Immature natural killer cell (primary cell): ENCODE results near the gene DTWD2. TPM values are rescaled to one million over a fixed set of nuclear protein-coding genes. Genes with fewer than 3 reads are reported as not detected.
"Not testable (repeated sequence)": the region's sequence is repeated elsewhere in the genome, so short reads cannot be mapped to it uniquely, and the experiment has no call there.

Source experiments
- DNase-seq, 3 donors: peaks; one replicate each; pipeline ENCODE4 v3.0.0; 2022; ENCODE audit warnings: mixed read lengths in 1 of 3
- H3K27ac Mint-ChIP-seq, 6 donors: one replicate each; pipeline ENCODE4 v1.8.0; 2020; ENCODE audit warnings: mixed read lengths in 6 of 6, mild to moderate bottlenecking in 5 of 6, inconsistent platforms in 4 of 6, moderate library complexity in 3 of 6
- H3K27me3 Mint-ChIP-seq, 3 donors: one replicate each; pipeline ENCODE4 v1.8.0; 2020 to 2021; ENCODE audit warnings: low read depth in 3 of 3, mild to moderate bottlenecking in 3 of 3, mixed read lengths in 3 of 3, moderate library complexity in 3 of 3, inconsistent platforms in 1 of 3
- H3K36me3 Mint-ChIP-seq, 3 donors: one replicate each; pipeline ENCODE4 v1.8.0; 2020; ENCODE audit warnings: mixed read lengths in 3 of 3, inconsistent platforms in 2 of 3, mild to moderate bottlenecking in 2 of 3
- H3K4me1 Mint-ChIP-seq, 2 donors: one replicate each; pipeline ENCODE4 v1.8.0; 2020; ENCODE audit warnings: inconsistent platforms in 2 of 2, mild to moderate bottlenecking in 2 of 2, mixed read lengths in 2 of 2, moderate library complexity in 1 of 2
- H3K4me3 Mint-ChIP-seq, 5 donors: one replicate each; pipeline ENCODE4 v1.8.0; 2020; ENCODE audit warnings: mild to moderate bottlenecking in 5 of 5, mixed read lengths in 5 of 5, inconsistent platforms in 3 of 5, moderate library complexity in 3 of 5
- H3K9me3 Mint-ChIP-seq, 6 donors: one replicate each; pipeline ENCODE4 v1.8.0; 2020; ENCODE audit warnings: mild to moderate bottlenecking in 6 of 6, mixed read lengths in 6 of 6, inconsistent platforms in 4 of 6, moderate library complexity in 3 of 6
- polyA plus RNA-seq, 3 donors: library from polyadenylated mRNA; unstranded; fragments of 300-500 nt; fragmentation: Illumina TruSeq; gene quantifications; one replicate each; pipeline ENCODE4 v1.2.3, GENCODE V29; 2021

DTWD2 gene
- polyA plus RNA-seq, 3 donors from 2014 or later: 2.0 to 4.2 (median 2.9) TPM

DNA sequence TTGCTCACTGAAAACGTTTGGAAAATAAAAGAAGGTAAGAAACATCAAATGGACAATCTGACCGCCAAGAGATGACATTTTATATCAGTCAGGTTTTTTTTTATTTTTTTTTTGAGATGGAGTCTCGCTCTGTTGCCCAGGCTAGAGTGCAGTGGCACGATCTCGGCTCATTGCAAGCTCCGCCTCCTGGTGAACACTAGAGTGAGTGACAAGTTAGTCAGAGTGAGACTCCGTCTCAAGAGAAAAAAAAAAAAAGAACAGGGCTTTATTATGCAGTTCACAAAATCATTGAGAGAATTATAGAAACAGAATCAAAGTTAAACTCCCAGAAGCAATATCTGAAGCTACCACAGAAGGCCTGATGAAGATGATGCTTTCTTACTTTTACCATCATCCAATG, 70.1 kb downstream of the DTWD2 start:
- Mint-ChIP-seq H3K27ac (no peak overlapping the region), H3K4me1 (no peaks in the 10 kb centered on the region), H3K4me3 (no peak overlapping the region), H3K27me3 (peaks cover 0 to 2% (median 0%) of the 10 kb centered on the region in 3 donors), H3K36me3 (peaks cover 4 to 14% (median 13%) of the 10 kb centered on the region in 3 donors), H3K9me3 (no peaks in the 10 kb centered on the region)
- DNase-seq: no peak

DNA sequence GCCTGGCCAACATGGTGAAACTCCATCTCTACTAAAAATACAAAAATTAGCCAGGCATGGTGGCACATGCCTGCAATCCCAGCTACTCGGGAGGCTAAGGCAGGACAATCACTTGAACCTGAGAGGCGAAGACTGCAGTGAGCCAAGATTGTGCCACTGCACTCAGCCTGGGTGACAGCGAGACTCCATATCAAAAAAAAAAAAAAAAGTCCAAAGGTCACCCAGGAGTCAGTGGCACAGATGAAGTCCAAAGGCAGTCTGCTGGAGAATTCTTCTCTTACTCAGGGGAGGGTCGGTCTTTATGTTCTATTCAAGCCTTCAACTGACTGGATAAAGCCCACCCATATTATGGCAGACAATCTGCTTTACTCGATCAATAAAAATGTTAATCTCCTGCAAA, 80.8 kb downstream of the DTWD2 start:
- H3K4me1 Mint-ChIP-seq, H3K4me3 Mint-ChIP-seq, H3K9me3 Mint-ChIP-seq, DNase-seq, H3K36me3 Mint-ChIP-seq, H3K27ac Mint-ChIP-seq, H3K27me3 Mint-ChIP-seq: not testable (repeated sequence)

DNA sequence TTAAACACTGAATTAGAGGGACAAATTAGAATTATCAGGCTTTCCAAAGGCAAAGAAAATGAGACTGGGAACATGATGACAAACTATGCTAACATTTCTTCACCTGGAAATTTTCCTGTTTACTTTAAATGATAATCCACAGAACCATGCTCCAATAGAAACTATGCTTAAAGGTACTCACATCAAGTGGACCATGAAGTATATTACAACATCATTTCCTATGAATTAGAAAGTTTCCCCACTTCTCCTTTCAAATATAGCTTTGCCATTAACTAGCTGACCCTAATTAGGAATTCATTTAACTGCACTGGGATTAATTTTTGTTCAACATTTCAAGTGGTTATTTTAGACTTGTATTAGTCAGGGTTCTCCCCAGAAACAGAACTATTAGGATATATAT, 81.4 kb downstream of the DTWD2 start:
- H3K9me3 Mint-ChIP-seq: peaks cover 0 to 2% (median 0%) of the 10 kb centered on the region in 6 donors
- no peaks in the 10 kb centered on the region for H3K27me3 Mint-ChIP-seq
- H3K36me3 Mint-ChIP-seq: peaks cover 0 to 5% (median 4%) of the 10 kb centered on the region in 3 donors
- no peak overlapping the region for H3K4me3 Mint-ChIP-seq
- no peaks in the 10 kb centered on the region for H3K4me1 Mint-ChIP-seq
- no peak overlapping the region for H3K27ac Mint-ChIP-seq
- no peak for DNase-seq

DNA sequence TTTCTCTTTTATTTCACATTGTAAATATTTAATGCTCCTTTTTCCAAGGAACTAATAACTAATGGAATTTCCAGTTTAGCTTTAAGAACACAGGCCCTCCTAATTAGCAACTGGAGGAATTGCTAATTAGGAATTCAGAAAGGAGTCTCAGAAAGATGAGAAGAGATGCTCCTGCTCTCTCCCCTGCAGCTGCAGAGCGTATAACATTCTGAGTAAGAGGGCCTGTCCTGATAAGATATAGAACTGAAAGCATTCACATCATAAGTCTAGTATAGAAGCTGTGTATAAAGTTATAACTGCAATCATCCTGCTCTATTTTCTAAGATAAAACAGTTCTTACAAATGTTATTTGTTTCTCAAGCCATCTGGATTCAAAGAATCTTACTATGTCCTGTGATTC, 83.2 kb downstream of the DTWD2 start:
- no peaks in the 10 kb centered on the region for H3K4me1 Mint-ChIP-seq
- peaks cover 0 to 1% (median 0%) of the 10 kb centered on the region in 6 donors for H3K9me3 Mint-ChIP-seq
- H3K36me3 Mint-ChIP-seq: no peaks in the 10 kb centered on the region
- no peak overlapping the region for H3K27ac Mint-ChIP-seq
- H3K4me3 Mint-ChIP-seq: no peak overlapping the region
- no peak for DNase-seq
- no peaks in the 10 kb centered on the region for H3K27me3 Mint-ChIP-seq

DNA sequence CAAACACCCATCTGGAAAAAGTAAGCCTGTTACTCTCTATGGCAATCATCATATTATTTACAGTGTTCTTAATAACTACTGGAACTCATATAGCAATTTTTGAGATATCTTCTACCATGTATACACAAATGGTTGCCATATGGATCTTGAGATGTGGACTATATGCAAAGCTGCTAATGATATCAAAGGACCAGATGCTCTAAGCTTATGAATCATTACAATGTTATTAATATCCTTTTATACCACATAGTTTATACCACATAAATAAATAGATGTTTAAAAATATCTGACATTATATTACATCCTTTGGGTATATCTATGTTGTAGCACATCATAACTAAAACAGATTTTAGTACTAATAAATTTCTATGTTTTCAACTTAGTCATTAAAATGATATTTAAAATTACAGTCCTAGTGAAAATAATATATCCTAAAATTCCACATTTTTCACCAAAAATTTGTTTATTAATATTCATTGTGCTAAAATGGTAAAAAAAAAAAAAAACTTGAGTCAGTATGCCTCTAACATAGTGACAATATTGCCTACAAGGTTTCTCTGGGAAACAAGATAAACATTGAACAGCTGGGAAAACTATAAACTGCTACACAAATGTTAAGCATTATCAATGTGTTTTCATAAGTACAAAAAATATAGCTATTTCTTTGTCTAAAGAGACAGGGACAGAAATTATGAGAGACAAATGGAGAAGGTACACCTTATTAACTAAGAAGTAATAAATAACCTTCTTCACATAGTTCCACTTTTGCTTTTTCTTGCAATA, 85.5 kb downstream of the DTWD2 start:
- Mint-ChIP-seq H3K4me3 (no peak overlapping the region), H3K36me3 (peaks cover 0 to 4% (median 4%) of the 10 kb centered on the region in 3 donors), H3K4me1 (no peaks in the 10 kb centered on the region), H3K27me3 (peaks cover 0 to 3% (median 0%) of the 10 kb centered on the region in 3 donors), H3K9me3 (no peaks in the 10 kb centered on the region), H3K27ac (no peak overlapping the region)
- no peak for DNase-seq

DNA sequence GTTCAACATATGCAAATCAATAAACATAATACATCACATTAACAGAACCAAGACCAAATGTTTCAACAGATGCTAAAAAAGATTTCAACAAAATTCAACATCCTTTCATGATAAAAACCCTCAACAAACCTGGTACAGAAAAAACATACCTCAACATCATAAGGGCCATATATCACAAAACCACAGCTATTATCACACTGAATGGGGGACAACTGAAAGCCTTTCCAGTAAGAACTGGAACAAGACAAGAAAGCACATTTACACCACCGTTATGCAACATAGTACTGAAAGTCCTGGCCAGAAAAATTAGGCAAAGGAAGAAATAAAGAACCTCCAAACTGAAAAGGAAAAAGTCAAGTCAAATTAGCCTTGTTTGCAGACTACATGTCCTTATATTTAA, 93.6 kb downstream of the DTWD2 start:
- DNase-seq: no peak
- H3K4me1 Mint-ChIP-seq: no peaks in the 10 kb centered on the region
- peaks cover 0 to 3% (median 0%) of the 10 kb centered on the region in 3 donors for H3K27me3 Mint-ChIP-seq
- H3K4me3 Mint-ChIP-seq: no peak overlapping the region
- peaks cover 2 to 4% (median 4%) of the 10 kb centered on the region in 3 donors for H3K36me3 Mint-ChIP-seq
- H3K27ac Mint-ChIP-seq: no peak overlapping the region
- no peaks in the 10 kb centered on the region for H3K9me3 Mint-ChIP-seq

DNA sequence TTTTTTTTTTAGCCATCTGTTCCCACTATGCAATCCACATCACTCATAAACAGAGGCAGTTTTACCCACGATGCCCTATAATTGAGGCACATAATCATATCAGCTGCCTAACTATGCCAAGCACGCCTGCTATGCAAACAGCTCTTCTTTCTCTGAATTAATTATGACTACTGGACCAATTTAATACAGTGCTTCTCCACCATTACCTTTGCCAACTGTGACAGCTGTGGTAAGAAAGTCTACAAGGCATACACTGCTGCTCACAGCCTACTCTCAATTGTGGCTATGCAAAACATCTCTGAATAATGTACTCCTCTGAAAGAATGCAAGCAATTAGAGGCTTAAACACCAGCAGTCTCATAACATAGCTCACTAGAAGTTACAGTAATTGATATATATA, 97.1 kb downstream of the DTWD2 start:
- DNase-seq: no peak
- H3K9me3 Mint-ChIP-seq: no peaks in the 10 kb centered on the region
- no peak overlapping the region for H3K4me3 Mint-ChIP-seq
- no peaks in the 10 kb centered on the region for H3K36me3 Mint-ChIP-seq
- H3K27ac Mint-ChIP-seq: no peak overlapping the region
- H3K27me3 Mint-ChIP-seq: no peaks in the 10 kb centered on the region
- H3K4me1 Mint-ChIP-seq: no peaks in the 10 kb centered on the region

DNA sequence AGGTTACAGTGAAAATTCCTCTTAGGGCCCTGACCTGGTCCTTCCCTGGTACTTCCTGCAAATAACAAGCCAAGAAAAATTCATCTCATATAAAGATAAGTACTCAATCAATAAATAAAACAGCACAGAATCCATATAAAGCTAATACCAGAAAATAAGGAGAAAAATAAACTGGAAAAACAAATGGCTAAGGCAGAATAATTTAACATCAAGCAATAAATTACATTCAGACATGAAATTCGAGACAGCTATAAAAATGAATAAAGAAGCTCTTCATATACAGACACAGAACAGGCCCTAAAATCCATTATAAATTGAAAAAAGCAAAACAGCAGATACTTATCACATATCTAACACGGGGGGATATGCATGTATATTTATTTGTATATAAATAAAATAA, 99.2 kb downstream of the DTWD2 start:
- H3K4me1 Mint-ChIP-seq: no peaks in the 10 kb centered on the region
- no peaks in the 10 kb centered on the region for H3K27me3 Mint-ChIP-seq
- H3K9me3 Mint-ChIP-seq: no peaks in the 10 kb centered on the region
- H3K27ac Mint-ChIP-seq: no peak overlapping the region
- H3K4me3 Mint-ChIP-seq: no peak overlapping the region
- H3K36me3 Mint-ChIP-seq: peaks cover 0 to 2% (median 0%) of the 10 kb centered on the region in 3 donors
- no peak for DNase-seq

DNA sequence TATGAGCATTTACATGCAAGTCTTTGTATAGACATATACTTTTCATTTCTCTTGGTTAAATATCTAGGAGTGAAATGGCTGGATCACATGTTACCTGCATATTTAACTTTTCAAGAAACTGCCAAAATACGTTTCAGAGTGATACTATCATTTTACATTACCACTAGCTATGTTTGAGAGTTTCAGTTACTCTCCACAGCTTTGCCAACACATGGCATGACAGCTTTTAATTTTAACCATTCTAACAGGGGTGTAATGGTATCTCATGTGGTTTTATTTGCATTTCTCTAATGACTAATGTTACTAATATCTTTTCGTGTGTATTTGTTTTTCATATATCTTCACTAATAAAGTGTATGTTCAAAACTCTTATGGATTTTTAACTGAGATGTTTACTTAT, 99.8 kb downstream of the DTWD2 start:
- Mint-ChIP-seq H3K36me3 (peaks cover 0 to 5% (median under 1%) of the 10 kb centered on the region in 3 donors), H3K9me3 (no peaks in the 10 kb centered on the region), H3K27ac (no peak overlapping the region), H3K4me3 (no peak overlapping the region), H3K27me3 (no peaks in the 10 kb centered on the region), H3K4me1 (no peaks in the 10 kb centered on the region)
- no peak for DNase-seq

DNA sequence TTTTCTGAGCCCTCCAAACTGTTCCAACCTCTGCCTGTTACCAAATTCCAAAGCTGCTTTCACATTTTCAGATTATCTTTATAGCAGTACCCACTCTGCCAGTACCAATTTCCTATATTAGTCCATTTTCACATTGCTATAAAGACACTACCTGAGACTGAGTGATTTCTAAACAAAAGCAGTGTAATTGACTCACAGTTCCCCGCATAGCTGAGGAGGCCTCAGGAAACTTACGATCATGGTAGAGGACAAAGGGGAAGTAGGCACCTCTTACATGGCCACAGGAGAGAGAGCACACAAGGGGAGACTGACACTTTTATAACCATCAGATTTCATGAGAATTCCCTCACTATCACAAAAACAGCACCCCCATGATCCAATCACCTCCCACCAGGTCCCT, 105.0 kb downstream of the DTWD2 start:
- Mint-ChIP-seq H3K36me3 (peaks cover 0 to 12% (median 5%) of the 10 kb centered on the region in 3 donors), H3K4me3 (no peak overlapping the region), H3K4me1 (no peaks in the 10 kb centered on the region), H3K9me3 (peaks cover 0 to 6% (median 1%) of the 10 kb centered on the region in 6 donors), H3K27ac (no peak overlapping the region), H3K27me3 (peaks cover 0 to 2% (median 0%) of the 10 kb centered on the region in 3 donors)
- DNase-seq: no peak

DNA sequence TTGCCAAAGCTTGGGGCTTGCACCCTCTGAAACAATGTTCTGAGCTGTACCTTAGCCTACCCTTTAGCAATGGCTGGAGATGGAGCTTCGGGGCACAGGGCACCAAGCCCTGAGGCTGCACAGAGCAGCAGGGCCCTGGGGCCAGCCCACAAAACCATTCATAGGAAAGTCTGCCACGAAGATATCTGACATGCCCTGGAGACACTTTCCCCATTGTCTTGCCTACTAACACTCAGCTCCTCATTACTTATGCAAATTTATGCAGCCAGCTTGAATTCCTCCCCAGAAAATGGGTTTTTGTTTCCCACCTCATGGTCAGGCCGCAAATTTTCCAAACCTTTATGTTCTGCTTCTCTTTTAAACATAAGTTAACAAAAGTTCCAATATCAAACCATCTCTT, 105.7 kb downstream of the DTWD2 start:
- Mint-ChIP-seq H3K27me3 (peaks cover 0 to 2% (median 0%) of the 10 kb centered on the region in 3 donors), H3K4me3 (no peak overlapping the region), H3K9me3 (peaks cover 1 to 12% (median 8%) of the 10 kb centered on the region in 6 donors), H3K27ac (no peak overlapping the region), H3K4me1 (no peaks in the 10 kb centered on the region), H3K36me3 (peaks cover 1 to 12% (median 12%) of the 10 kb centered on the region in 3 donors)
- DNase-seq: no peak

DNA sequence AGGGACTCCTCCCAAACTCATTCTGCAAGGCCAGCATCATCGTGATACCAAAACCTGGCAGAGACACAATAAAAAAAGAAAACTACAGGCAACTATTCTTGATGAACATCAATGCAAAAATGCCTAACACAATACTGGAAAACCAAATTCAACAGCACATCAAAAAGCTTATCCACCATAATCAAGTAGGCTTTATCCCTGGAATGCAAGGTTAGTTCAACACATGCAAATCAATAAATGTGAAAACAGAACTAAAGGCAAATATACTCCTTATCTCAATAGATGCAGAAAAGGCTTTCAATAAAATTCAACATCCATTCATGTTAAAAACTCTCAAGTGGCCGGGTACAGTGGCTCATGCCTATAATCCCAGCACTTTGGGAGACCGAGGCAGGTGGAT, 111.5 kb downstream of the DTWD2 start:
- H3K36me3 Mint-ChIP-seq: peaks cover 32 to 38% (median 36%) of the 10 kb centered on the region in 3 donors
- not testable (repeated sequence) for H3K4me1 Mint-ChIP-seq, DNase-seq, H3K27ac Mint-ChIP-seq, H3K27me3 Mint-ChIP-seq, H3K4me3 Mint-ChIP-seq
- peaks cover 34 to 54% (median 42%) of the 10 kb centered on the region in 6 donors for H3K9me3 Mint-ChIP-seq

DNA sequence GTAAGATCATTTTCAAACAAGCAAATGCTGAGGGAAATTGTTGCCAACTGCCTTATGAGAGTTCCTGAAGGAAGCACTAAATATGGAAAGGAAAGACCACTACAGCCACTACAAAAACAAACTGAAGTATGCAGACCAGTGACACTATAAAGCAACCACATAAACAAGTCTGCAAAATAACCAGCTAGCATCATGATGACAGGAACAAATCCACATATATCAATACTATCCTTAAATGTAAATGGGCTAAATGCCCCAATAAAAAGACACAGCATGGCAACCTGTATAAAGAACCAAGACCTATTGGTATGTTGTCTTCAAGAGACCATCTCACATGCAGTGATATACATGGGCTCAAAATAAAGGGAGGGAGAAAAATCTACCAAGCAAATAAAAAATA, 113.2 kb downstream of the DTWD2 start:
- Mint-ChIP-seq H3K9me3 (peaks cover 34 to 54% (median 42%) of the 10 kb centered on the region in 6 donors), H3K27me3 (peaks cover 0 to 4% (median 2%) of the 10 kb centered on the region in 3 donors), H3K36me3 (peaks cover 32 to 45% (median 36%) of the 10 kb centered on the region in 3 donors), H3K27ac (no peak overlapping the region), H3K4me1 (no peaks in the 10 kb centered on the region), H3K4me3 (no peak overlapping the region)
- no peak for DNase-seq

DNA sequence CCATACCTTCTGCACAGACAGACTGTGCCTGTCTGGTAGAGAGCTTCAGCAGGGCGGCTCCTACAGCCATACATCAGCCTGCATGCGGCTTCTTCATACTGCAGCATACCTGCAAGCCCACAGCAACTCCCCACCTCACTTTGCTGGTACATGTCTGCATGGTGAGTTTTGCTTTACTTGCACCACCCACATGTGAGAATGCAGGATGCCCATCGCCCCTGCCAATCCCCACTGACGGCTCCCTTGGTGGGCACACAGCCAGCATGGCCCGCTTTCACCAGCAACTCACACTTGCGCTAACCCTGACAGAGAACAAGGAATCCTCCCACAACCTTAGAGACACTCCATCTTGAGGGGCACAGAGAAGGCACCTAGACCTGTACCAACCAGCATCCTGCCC, 114.9 kb downstream of the DTWD2 start:
- no peak overlapping the region for H3K27ac Mint-ChIP-seq
- no peaks in the 10 kb centered on the region for H3K4me1 Mint-ChIP-seq
- H3K9me3 Mint-ChIP-seq: peaks cover 32 to 53% (median 42%) of the 10 kb centered on the region in 6 donors
- no peak for DNase-seq
- peaks cover 42 to 44% (median 44%) of the 10 kb centered on the region in 3 donors for H3K36me3 Mint-ChIP-seq
- no peak overlapping the region for H3K4me3 Mint-ChIP-seq
- peaks cover 0 to 2% (median 2%) of the 10 kb centered on the region in 3 donors for H3K27me3 Mint-ChIP-seq

DNA sequence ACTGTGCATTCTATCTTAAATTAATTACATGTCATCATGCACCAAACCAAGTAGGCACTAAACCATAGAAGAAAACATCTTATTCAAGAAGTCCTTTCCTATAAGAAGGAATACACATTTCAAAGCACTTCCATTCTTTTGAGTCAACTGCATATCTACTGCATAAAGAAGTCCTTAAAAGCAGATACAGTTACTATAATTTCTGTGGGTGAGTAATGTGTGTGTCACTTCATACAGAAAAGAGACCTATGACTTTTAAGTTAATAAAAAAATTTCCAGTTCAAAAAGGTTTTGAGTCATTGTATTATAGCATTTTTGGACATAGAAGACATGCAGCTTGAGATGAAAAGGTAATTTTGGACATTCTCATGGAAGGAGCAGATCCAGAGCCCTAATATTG, 125.0 kb downstream of the DTWD2 start:
- no peak overlapping the region for H3K27ac Mint-ChIP-seq
- H3K4me1 Mint-ChIP-seq: no peaks in the 10 kb centered on the region

More for the DNA sequence above, 125.0 kb downstream of the DTWD2 start:
- Mint-ChIP-seq H3K27me3 (peaks cover 0 to 2% (median 0%) of the 10 kb centered on the region in 3 donors), H3K36me3 (peaks cover 0 to 15% (median 8%) of the 10 kb centered on the region in 3 donors), H3K4me3 (no peak overlapping the region), H3K9me3 (no peaks in the 10 kb centered on the region)
- no peak for DNase-seq
